ENCODE data around the gene LRRTM1. TPM values are rescaled to one million over a fixed set of nuclear protein-coding genes. Genes with fewer than 3 reads are reported as not detected.

Gene LRRTM1
- polyA plus RNA-seq, 1 of the 3 experiments (the other 2 are of a cell fraction), result 1.6 TPM

DNA sequence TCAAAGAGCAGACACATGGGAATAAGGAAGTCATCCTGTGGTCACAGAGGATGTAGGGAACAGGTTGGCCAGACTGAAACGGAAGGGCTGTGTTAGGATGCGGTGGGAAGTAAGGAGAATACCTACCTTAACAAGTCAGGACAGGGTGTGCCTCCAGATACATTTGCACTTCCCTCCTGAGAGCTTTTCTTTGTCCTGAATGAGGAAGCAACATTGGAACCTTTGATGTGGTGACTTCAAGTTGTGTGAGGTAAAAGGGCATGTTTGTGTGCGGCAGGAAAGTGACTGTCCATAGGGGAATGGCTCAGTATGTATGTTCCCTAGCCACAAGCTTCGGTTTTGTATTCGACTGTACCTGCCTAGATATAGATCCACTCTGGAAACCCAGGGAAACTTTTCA, 24.9 kb upstream of the LRRTM1 start:
- no peak overlapping the region for H2AFZ ChIP-seq (ENCODE audit: low read depth)
- no peaks in the 10 kb centered on the region for H3K79me2 ChIP-seq (ENCODE audit: insufficient read depth)
- H3K9ac ChIP-seq, result no peak overlapping the region
- H3K9me3 ChIP-seq, result no peaks in the 10 kb centered on the region
- no peak overlapping the region for H3K27ac ChIP-seq (ENCODE audit: low read depth in 2 of 2, low read length in 1 of 2)
- no peaks in the 10 kb centered on the region for H3F3A ChIP-seq (replicated peaks; ENCODE audit: insufficient read depth)
- no peaks in the 10 kb centered on the region for H3K9me2 ChIP-seq
- WGBS (ENCODE audit: low lambda C conversion rate), result 67% methylated on average over 5 of the region's 5 CpGs
- ChIA-PET CTCF (interaction anchor here (1.0 to 1.7 kb wide), 4 partner anchors 11 to 171 kb away, joined by 3 to 11 read pairs (median 4); no protein-coding TSS in a partner anchor), POLR2A (no interaction called here)
- H3K4me3 ChIP-seq (ENCODE audit: low read depth in 2 of 2, low read length in 1 of 2), result no peak overlapping the region
- no peaks in the 10 kb centered on the region for H3K36me3 ChIP-seq (replicated peaks in 1 of 2; ENCODE audit: control insufficient read depth in 1 of 2, insufficient read depth in 2 of 2, low read length in 1 of 2)
- H3K27me3 ChIP-seq (ENCODE audit: insufficient read depth), result no peaks in the 10 kb centered on the region
- H3K4me2 ChIP-seq, result no peak overlapping the region
- no peak for DNase-seq
- TF ChIP-seq SIN3A (IDR thresholded peaks at IDR 0.05; ENCODE audit: borderline replicate concordance, low read depth, low read length) (no peak), FOXJ3 (CRISPR knock-in tag; IDR thresholded peaks at IDR 0.05) (no peak), CHD2 (IDR thresholded peaks at IDR 0.05; ENCODE audit: low read length, partially characterized antibody) (no peak), RAD21 (IDR thresholded peaks at IDR 0.05; ENCODE audit: low read length) (no peak), GABPA (IDR thresholded peaks at IDR 0.05; ENCODE audit: low read depth) (no peak), NRF1 (IDR thresholded peaks at IDR 0.05; ENCODE audit: low read depth, low read length) (no peak), YY1 (IDR thresholded peaks at IDR 0.05; ENCODE audit: low read depth) (no peak), EZH2phosphoT487 (IDR thresholded peaks at IDR 0.05; ENCODE audit: borderline replicate concordance, low read depth) (no peak), TCF12 (IDR thresholded peaks at IDR 0.05) (no peak), POLR2AphosphoS5 (IDR thresholded peaks at IDR 0.05; ENCODE audit: low read depth, low read length) (no peak), TAF1 (IDR thresholded peaks at IDR 0.05; ENCODE audit: borderline replicate concordance, low read depth, low read length) (no peak), TEAD4 (IDR thresholded peaks at IDR 0.05; ENCODE audit: borderline replicate concordance, insufficient read depth) (no peak), RCOR1 (IDR thresholded peaks at IDR 0.05; ENCODE audit: low read length) (no peak)
- TF ChIP-seq, protein P1, sequence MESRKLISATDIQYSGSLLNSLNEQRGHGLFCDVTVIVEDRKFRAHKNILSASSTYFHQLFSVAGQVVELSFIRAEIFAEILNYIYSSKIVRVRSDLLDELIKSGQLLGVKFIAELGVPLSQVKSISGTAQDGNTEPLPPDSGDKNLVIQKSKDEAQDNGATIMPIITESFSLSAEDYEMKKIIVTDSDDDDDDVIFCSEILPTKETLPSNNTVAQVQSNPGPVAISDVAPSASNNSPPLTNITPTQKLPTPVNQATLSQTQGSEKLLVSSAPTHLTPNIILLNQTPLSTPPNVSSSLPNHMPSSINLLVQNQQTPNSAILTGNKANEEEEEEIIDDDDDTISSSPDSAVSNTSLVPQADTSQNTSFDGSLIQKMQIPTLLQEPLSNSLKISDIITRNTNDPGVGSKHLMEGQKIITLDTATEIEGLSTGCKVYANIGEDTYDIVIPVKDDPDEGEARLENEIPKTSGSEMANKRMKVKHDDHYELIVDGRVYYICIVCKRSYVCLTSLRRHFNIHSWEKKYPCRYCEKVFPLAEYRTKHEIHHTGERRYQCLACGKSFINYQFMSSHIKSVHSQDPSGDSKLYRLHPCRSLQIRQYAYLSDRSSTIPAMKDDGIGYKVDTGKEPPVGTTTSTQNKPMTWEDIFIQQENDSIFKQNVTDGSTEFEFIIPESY (IDR thresholded peaks at IDR 0.05; ENCODE audit: borderline replicate concordance, low read depth), result no peak
- TF ChIP-seq, protein P2, sequence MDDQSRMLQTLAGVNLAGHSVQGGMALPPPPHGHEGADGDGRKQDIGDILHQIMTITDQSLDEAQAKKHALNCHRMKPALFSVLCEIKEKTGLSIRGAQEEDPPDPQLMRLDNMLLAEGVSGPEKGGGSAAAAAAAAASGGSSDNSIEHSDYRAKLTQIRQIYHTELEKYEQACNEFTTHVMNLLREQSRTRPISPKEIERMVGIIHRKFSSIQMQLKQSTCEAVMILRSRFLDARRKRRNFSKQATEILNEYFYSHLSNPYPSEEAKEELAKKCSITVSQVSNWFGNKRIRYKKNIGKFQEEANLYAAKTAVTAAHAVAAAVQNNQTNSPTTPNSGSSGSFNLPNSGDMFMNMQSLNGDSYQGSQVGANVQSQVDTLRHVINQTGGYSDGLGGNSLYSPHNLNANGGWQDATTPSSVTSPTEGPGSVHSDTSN (IDR thresholded peaks at IDR 0.05), result no peak
- TF ChIP-seq, protein P3, sequence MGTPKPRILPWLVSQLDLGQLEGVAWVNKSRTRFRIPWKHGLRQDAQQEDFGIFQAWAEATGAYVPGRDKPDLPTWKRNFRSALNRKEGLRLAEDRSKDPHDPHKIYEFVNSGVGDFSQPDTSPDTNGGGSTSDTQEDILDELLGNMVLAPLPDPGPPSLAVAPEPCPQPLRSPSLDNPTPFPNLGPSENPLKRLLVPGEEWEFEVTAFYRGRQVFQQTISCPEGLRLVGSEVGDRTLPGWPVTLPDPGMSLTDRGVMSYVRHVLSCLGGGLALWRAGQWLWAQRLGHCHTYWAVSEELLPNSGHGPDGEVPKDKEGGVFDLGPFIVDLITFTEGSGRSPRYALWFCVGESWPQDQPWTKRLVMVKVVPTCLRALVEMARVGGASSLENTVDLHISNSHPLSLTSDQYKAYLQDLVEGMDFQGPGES (IDR thresholded peaks at IDR 0.05; ENCODE audit: low read depth, low read length), result no peak
- TF ChIP-seq, protein P4, sequence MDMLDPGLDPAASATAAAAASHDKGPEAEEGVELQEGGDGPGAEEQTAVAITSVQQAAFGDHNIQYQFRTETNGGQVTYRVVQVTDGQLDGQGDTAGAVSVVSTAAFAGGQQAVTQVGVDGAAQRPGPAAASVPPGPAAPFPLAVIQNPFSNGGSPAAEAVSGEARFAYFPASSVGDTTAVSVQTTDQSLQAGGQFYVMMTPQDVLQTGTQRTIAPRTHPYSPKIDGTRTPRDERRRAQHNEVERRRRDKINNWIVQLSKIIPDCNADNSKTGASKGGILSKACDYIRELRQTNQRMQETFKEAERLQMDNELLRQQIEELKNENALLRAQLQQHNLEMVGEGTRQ (IDR thresholded peaks at IDR 0.05; ENCODE audit: borderline replicate concordance, low read depth, low read length), result no peak
- no peaks in the 10 kb centered on the region for H4K20me1 ChIP-seq (ENCODE audit: insufficient read depth)
- H3K4me1 ChIP-seq (ENCODE audit: control insufficient read depth in 1 of 2, insufficient read depth in 2 of 2, low read depth in 1 of 2, low read length in 1 of 2), result peaks cover 0 to 9% of the 10 kb centered on the region in 2 experiments; a peak in 2 of 4 replicates

Measured in SK-N-SH (cell line).